K562 (cell line): Measurements from ENCODE around the gene TARS1. TPM values are rescaled to one million over a fixed set of nuclear protein-coding genes. Genes with fewer than 3 reads are reported as not detected.

ENCODE experiments used
- BMI1 ChIP-seq: fragments of 150-350 bp; IDR thresholded peaks from 2 replicates; pipeline ENCODE4 v1.6.1; 2014; ENCODE audit warnings: low read length
- CCNT2 ChIP-seq: IDR thresholded peaks from 2 replicates; pipeline ENCODE4 v1.6.1; 2011; ENCODE audit warnings: borderline replicate concordance, low read depth, mild to moderate bottlenecking, moderate library complexity, mixed read lengths, low read length; ENCODE audit not compliant: insufficient read length; ENCODE audit errors: extremely low read depth
- CEBPB ChIP-seq: fragments of 450-650 bp; IDR thresholded peaks from 2 replicates; pipeline ENCODE4 v1.6.1; 2016; ENCODE audit warnings: missing genetic modification characterization, missing compliant biosample characterization
- HBP1 ChIP-seq: fragments of 450-650 bp; formaldehyde crosslinking; IDR thresholded peaks from 2 replicates; pipeline ENCODE4 v1.4.0; 2022; ENCODE audit warnings: missing genetic modification characterization
- KDM4B ChIP-seq, 2 experiments: fragments of 450-650 bp in 1 of 2; sonication (generic) in 1 of 2; IDR thresholded peaks; 2 replicates each; pipeline ENCODE4 v1.6.1; 2016 to 2017; ENCODE audit warnings: borderline replicate concordance in 2 of 2, antibody characterized with exemption in 1 of 2, low read depth in 1 of 2, mild to moderate bottlenecking in 1 of 2
- TAF1 ChIP-seq: IDR thresholded peaks from 2 replicates; pipeline ENCODE4 v1.6.1; 2011; ENCODE audit warnings: mild to moderate bottlenecking, low read length, moderate library complexity; ENCODE audit not compliant: insufficient read depth, control insufficient read depth, severe bottlenecking; ENCODE audit errors: extremely low read depth
- TAF7 ChIP-seq: fragments of 450-650 bp; IDR thresholded peaks from 2 replicates; pipeline ENCODE4 v1.6.1; 2016; ENCODE audit warnings: missing genetic modification characterization, missing compliant biosample characterization
- ZNF592 ChIP-seq: fragments of 450-650 bp; IDR thresholded peaks from 2 replicates; pipeline ENCODE4 v1.6.1; 2017; ENCODE audit warnings: antibody characterized with exemption, mild to moderate bottlenecking
- polyA plus RNA-seq, 8 experiments: library from polyadenylated mRNA; depleted of rRNA in 4 of 8; stranded (reverse) in 5 of 8; unstranded in 3 of 8; fragments of >200 nt; fragmentation: Nextera tagmentation in 2 of 8; fragmentation: Illumina TruSeq in 1 of 8; extraction: Ambion mirVana in 2 of 8; extraction: Trizol in 1 of 8; gene quantifications; 2 replicates each; pipeline versions ENCODE4 v1.2.1 to v1.2.3, GENCODE V29; 2011 to 2014; ENCODE audit warnings: inconsistent platforms in 1 of 8, missing spikeins in 1 of 8
- total RNA-seq, 7 experiments: library from RNA; depleted of rRNA in 6 of 7; stranded (reverse); fragments of >200 nt in 6 of 7; fragmentation: Illumina TruSeq in 2 of 7; extraction: Trizol in 2 of 7; gene quantifications; 2 replicates each; pipeline versions ENCODE4 v1.2.1 to v1.2.3, GENCODE V29; 2011 to 2021; ENCODE audit warnings: low replicate concordance in 1 of 7
- TF ChIP-seq, protein P1 (sequence below), 2 experiments: fragments of 150-350 bp in 1 of 2; IDR thresholded peaks; 2 replicates each; pipeline ENCODE4 v1.6.1; 2012 to 2016; ENCODE audit warnings: low read depth in 2 of 2, low read length in 2 of 2, mild to moderate bottlenecking in 1 of 2, moderate library complexity in 1 of 2
- TF ChIP-seq, protein P2 (sequence below): fragments of 250-450 bp; sonication (Bioruptor Pico); IDR thresholded peaks from 2 replicates; pipeline ENCODE4 v1.4.0; 2020; ENCODE audit warnings: mild to moderate bottlenecking
- TF ChIP-seq, protein P3 (sequence below): fragments of 450-650 bp; IDR thresholded peaks from 2 replicates; pipeline ENCODE4 v1.6.1; 2017; ENCODE audit warnings: mild to moderate bottlenecking, moderate library complexity

Gene TARS1
- total and polyA plus RNA-seq, 9 of the 15 experiments (the other 6 are each of a cell fraction or from before 2014, with no cell fraction given): 263 to 518 (median 439) TPM

- TF ChIP-seq, protein P1, sequence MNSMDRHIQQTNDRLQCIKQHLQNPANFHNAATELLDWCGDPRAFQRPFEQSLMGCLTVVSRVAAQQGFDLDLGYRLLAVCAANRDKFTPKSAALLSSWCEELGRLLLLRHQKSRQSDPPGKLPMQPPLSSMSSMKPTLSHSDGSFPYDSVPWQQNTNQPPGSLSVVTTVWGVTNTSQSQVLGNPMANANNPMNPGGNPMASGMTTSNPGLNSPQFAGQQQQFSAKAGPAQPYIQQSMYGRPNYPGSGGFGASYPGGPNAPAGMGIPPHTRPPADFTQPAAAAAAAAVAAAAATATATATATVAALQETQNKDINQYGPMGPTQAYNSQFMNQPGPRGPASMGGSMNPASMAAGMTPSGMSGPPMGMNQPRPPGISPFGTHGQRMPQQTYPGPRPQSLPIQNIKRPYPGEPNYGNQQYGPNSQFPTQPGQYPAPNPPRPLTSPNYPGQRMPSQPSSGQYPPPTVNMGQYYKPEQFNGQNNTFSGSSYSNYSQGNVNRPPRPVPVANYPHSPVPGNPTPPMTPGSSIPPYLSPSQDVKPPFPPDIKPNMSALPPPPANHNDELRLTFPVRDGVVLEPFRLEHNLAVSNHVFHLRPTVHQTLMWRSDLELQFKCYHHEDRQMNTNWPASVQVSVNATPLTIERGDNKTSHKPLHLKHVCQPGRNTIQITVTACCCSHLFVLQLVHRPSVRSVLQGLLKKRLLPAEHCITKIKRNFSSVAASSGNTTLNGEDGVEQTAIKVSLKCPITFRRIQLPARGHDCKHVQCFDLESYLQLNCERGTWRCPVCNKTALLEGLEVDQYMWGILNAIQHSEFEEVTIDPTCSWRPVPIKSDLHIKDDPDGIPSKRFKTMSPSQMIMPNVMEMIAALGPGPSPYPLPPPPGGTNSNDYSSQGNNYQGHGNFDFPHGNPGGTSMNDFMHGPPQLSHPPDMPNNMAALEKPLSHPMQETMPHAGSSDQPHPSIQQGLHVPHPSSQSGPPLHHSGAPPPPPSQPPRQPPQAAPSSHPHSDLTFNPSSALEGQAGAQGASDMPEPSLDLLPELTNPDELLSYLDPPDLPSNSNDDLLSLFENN (IDR thresholded peaks at IDR 0.05; ENCODE audit: low read depth in 2 of 2, low read length in 2 of 2): 0 out of 4 replicates have a peak, but pooled peaks of 1 of the 2 experiments have one; percentile 35
- TF ChIP-seq TAF1: peak; percentile 89
- TF ChIP-seq BMI1: no peak
- TF ChIP-seq TAF7: peak; percentile 87
- TF ChIP-seq KDM4B (IDR thresholded peaks at IDR 0.05; ENCODE audit: borderline replicate concordance in 2 of 2, low read depth in 1 of 2): peak in 1 of 2 experiments; percentile 37; a peak in 1 of 4 replicates
- TF ChIP-seq HBP1 (CRISPR knock-in tag): peak; percentile 53
- peak; percentile 12 for TF ChIP-seq CCNT2
- no peak for TF ChIP-seq ZNF592
- TF ChIP-seq, protein P2, sequence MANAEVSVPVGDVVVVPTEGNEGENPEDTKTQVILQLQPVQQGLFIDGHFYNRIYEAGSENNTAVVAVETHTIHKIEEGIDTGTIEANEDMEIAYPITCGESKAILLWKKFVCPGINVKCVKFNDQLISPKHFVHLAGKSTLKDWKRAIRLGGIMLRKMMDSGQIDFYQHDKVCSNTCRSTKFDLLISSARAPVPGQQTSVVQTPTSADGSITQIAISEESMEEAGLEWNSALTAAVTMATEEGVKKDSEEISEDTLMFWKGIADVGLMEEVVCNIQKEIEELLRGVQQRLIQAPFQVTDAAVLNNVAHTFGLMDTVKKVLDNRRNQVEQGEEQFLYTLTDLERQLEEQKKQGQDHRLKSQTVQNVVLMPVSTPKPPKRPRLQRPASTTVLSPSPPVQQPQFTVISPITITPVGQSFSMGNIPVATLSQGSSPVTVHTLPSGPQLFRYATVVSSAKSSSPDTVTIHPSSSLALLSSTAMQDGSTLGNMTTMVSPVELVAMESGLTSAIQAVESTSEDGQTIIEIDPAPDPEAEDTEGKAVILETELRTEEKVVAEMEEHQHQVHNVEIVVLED (CRISPR knock-in tag): 0 out of 2 replicates have a peak, but pooled peaks have one; percentile 4
- peak; percentile 99 for TF ChIP-seq CEBPB
- TF ChIP-seq, protein P3, sequence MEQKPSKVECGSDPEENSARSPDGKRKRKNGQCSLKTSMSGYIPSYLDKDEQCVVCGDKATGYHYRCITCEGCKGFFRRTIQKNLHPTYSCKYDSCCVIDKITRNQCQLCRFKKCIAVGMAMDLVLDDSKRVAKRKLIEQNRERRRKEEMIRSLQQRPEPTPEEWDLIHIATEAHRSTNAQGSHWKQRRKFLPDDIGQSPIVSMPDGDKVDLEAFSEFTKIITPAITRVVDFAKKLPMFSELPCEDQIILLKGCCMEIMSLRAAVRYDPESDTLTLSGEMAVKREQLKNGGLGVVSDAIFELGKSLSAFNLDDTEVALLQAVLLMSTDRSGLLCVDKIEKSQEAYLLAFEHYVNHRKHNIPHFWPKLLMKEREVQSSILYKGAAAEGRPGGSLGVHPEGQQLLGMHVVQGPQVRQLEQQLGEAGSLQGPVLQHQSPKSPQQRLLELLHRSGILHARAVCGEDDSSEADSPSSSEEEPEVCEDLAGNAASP: no peak
Measured at GRCh38 chr5:33440482-33441240, at the start of gene TARS1 (continued).
